NCI-H146 (cell line): Measurements from ENCODE around the gene IFNA10.
"Not testable (repeated sequence)": the region's sequence is repeated elsewhere in the genome, so short reads cannot be mapped to it uniquely, and the experiment has no call there.

Experiments used
- DNase-seq: peaks from one replicate; lab custom pipeline; 2025; lab: John Stamatoyannopoulos, UW

Gene IFNA10

GRCh38 chr9:21194867-21195776 is 11.8 kb downstream of the IFNA10 start:
- not testable (repeated sequence) for DNase-seq

GRCh38 chr9:21187487-21187886 is 19.5 kb downstream of the IFNA10 start, which contains the start of gene IFNA4:
TSS of gene IFNA4 (minus strand) at chr9:21187587. CDS start at chr9:21187531, 56 bp downstream.
- DNase-seq, result not testable (repeated sequence)

GRCh38 chr9:21182810-21183736 is 23.9 kb downstream of the IFNA10 start:
- not testable (repeated sequence) for DNase-seq

- no peak for DNase-seq
These were observed 32.3 kb downstream of the IFNA10 start for GRCh38 chr9:21174671-21175070.

GRCh38 chr9:21172156-21172555 is 34.8 kb downstream of the IFNA10 start:
- DNase-seq, result no peak

- no peak for DNase-seq
These were observed 35.6 kb downstream of the IFNA10 start for GRCh38 chr9:21171351-21171750.

GRCh38 chr9:21166560-21166959 is 40.4 kb downstream of the IFNA10 start, which contains the start of gene IFNA21:
TSS of gene IFNA21 (minus strand) at chr9:21166660. CDS start at chr9:21166612, 48 bp downstream.
- not testable (repeated sequence) for DNase-seq

- no peak for DNase-seq
These were observed 41.4 kb downstream of the IFNA10 start for GRCh38 chr9:21165516-21165915.

- no peak for DNase-seq
These were observed 46.8 kb downstream of the IFNA10 start for GRCh38 chr9:21160178-21160577.
